Activated CD4-positive, alpha-beta T cell treated with anti-CD3 and anti-CD28 coated beads for 36 hours (primary cell): ENCODE measurements around the gene CNTNAP2. TPM values are rescaled to one million over a fixed set of nuclear protein-coding genes. Genes with fewer than 3 reads are reported as not detected.
"Not testable (repeated sequence)": the region's sequence is repeated elsewhere in the genome, so short reads cannot be mapped to it uniquely, and the experiment has no call there.

Source experiments
- ATAC-seq: fragments of 200-7000 bp; cut with Tn5 transposase; one replicate; pipeline ENCODE4 v1.10.0; 2021; ENCODE audit warnings: mild to moderate bottlenecking, moderate library complexity
- CTCF ChIA-PET: fragments of 350-600 bp; sonication (Branson Sonifier 250); formaldehyde crosslinking; loops from one replicate; lab custom pipeline; 2021; ENCODE audit warnings: antibody characterized with exemption; lab: Charles Lee
- POLR2A ChIA-PET: fragments of 350-600 bp; sonication (Branson Sonifier 250); formaldehyde crosslinking; loops from one replicate; lab custom pipeline; 2021; ENCODE audit warnings: antibody characterized with exemption, inconsistent platforms; lab: Charles Lee
- DNase-seq: peaks from one replicate; pipeline ENCODE4 v3.0.0-alpha.2; 2020
- H3K27ac Mint-ChIP-seq: one replicate; pipeline ENCODE4 v1.8.0; 2021; ENCODE audit warnings: mixed read lengths
- H3K27me3 Mint-ChIP-seq: one replicate; pipeline ENCODE4 v1.8.0; 2021; ENCODE audit warnings: mixed read lengths
- H3K36me3 Mint-ChIP-seq: one replicate; pipeline ENCODE4 v1.8.0; 2021; ENCODE audit warnings: low read depth, mixed read lengths
- H3K4me1 Mint-ChIP-seq: one replicate; pipeline ENCODE4 v1.8.0; 2021; ENCODE audit warnings: mixed read lengths
- H3K4me3 Mint-ChIP-seq: one replicate; pipeline ENCODE4 v1.8.0; 2021; ENCODE audit warnings: mild to moderate bottlenecking, moderate library complexity, mixed read lengths
- H3K9me3 Mint-ChIP-seq: one replicate; pipeline ENCODE4 v1.8.0; 2021; ENCODE audit warnings: low read depth, mixed read lengths
- intact Hi-C, 2 experiments: fragments of 100-400 bp; cut with DNase I in 1 of 2; cut with micrococcal nuclease in 1 of 2; formaldehyde crosslinking; loops; one replicate each; pipeline versions ENCODE4 v1.14.2 to v1.15.1; 2022 to 2024; cut with DNase I, micrococcal nuclease
- total RNA-seq, 2 experiments: library from RNA; stranded (reverse); gene quantifications; one replicate each; pipeline ENCODE4 v1.2.3, GENCODE V29; 2021

CNTNAP2 gene
- total RNA-seq, 2 experiments from 2014 or later = not detected

DNA sequence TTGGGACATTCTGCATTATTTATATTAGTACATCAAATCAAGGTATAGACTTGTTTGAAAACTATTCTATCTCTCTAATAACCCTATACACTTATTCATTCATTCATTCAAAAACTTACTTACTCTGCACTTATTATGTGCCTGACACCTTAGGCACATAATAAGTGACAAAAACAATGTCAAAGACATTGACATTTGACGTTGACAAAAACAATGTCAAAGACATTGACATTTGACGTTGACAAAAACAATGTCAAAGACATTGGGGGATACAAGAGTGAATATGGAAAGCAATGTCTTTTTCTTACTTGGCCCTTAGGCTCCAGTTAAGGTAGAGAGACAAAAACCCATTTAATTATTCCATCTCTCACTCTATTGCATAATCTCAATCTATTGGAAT is 116.0 kb downstream of the CNTNAP2 start:
- Mint-ChIP-seq H3K27me3 (no peaks in the 10 kb centered on the region), H3K36me3 (no peaks in the 10 kb centered on the region), H3K4me1 (no peaks in the 10 kb centered on the region), H3K4me3 (no peak overlapping the region), H3K9me3 (no peaks in the 10 kb centered on the region), H3K27ac (no peak overlapping the region)
- intact Hi-C loops = no loop called here
- CTCF ChIA-PET = no interaction called here
- DNase-seq (no peak), ATAC-seq (no peak)
- POLR2A ChIA-PET = no interaction called here

DNA sequence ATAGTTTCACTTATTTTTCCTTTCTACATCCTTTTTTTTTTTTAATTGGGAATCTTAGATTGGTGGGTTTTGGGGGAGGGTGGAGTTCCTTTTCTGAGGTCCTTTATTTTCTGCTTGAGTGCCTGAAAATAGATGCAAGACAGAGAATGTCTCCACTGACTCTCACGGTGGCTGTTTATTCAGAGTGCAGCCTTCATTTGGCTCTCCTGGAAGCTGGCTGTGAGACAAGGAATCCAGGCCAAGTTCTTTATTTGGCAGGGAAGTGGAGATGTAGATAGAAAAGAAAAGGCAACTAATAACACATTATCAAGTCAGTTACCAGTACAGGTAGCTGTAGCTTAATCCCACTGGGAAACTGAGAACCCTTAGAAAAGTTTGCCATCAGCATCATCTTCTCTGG is 118.6 kb downstream of the CNTNAP2 start:
- DNase-seq (no peak), ATAC-seq (no peak)
- POLR2A ChIA-PET = no interaction called here
- Mint-ChIP-seq H3K27me3 (no peaks in the 10 kb centered on the region), H3K36me3 (no peaks in the 10 kb centered on the region), H3K9me3 (no peaks in the 10 kb centered on the region), H3K4me3 (no peak overlapping the region), H3K27ac (no peak overlapping the region), H3K4me1 (no peaks in the 10 kb centered on the region)
- CTCF ChIA-PET = no interaction called here
- intact Hi-C loops = no loop called here

DNA sequence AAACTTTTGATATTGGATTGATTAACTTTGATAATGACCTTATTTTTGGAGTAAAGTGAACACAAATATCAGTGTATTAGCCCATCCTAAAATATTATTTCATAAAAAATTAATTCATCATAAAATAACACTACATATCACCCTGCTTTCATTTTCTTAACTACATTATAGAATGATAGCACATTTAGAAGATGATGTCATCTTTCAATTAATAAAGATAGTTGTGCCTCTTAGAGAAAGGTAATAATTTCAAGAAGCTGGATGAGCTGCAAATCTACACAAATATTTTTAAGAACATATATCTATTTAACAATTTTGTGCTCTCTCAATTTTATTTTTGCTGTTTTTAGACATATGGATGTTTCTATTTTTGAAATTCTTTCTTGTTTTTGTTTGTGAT is 126.1 kb downstream of the CNTNAP2 start:
- H3K4me3 Mint-ChIP-seq = no peak overlapping the region

DNA sequence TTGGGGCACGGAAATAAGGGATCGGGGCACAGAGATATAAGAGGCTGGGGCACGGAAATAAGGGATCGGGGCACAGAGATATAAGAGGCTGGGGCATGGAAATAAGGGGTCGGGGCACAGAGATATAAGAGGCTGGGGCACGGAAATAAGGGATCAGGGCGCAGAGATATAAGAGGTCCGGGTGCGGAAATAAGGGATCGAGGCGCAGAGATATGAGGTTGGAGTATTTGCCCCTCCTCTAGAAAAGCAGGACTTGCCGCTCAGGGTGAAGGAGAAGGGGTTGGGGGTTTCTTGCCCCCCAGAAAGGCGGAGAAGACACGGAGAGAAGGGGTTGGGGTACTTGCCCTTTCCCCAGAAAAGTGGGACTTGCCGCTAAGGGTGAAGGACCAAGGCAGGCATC is 131.4 kb downstream of the CNTNAP2 start:
- DNase-seq, H3K9me3 Mint-ChIP-seq, H3K27ac Mint-ChIP-seq, H3K36me3 Mint-ChIP-seq, H3K4me1 Mint-ChIP-seq, H3K27me3 Mint-ChIP-seq, ATAC-seq, intact Hi-C loops, H3K4me3 Mint-ChIP-seq, CTCF ChIA-PET, POLR2A ChIA-PET: not testable (repeated sequence)

More for the DNA sequence above, 126.1 kb downstream of the CNTNAP2 start:
- H3K9me3 Mint-ChIP-seq = peaks cover 3% of the 10 kb centered on the region
- ChIA-PET POLR2A (no interaction called here), CTCF (no interaction called here)
- H3K27me3 Mint-ChIP-seq = no peaks in the 10 kb centered on the region
- no peaks in the 10 kb centered on the region for H3K4me1 Mint-ChIP-seq
- DNase-seq (no peak), ATAC-seq (no peak)
- H3K27ac Mint-ChIP-seq = no peak overlapping the region
- intact Hi-C loops = no loop called here
- no peaks in the 10 kb centered on the region for H3K36me3 Mint-ChIP-seq

DNA sequence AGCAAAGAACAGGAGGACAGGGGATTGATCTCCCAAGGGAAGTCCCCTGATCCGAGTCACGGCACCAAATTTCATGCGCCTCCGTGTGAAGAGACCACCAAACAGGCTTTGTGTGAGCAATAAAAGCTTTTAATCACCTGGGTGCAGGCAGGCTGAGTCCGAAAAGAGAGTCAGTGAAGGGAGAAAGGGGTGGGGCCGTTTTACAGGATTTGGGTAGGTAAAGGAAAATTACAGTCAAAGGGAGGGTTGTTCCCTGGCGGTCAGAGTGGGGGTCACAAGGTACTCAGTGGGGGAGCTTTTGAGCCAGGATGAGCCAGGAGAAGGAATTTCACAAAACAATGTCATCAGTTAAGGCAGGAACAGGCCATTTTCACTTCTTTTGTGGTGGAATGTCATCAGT is 132.1 kb downstream of the CNTNAP2 start:
- DNase-seq, H3K27me3 Mint-ChIP-seq, H3K4me1 Mint-ChIP-seq, ATAC-seq, H3K27ac Mint-ChIP-seq, POLR2A ChIA-PET, H3K9me3 Mint-ChIP-seq, CTCF ChIA-PET, H3K36me3 Mint-ChIP-seq, intact Hi-C loops, H3K4me3 Mint-ChIP-seq: not testable (repeated sequence)

DNA sequence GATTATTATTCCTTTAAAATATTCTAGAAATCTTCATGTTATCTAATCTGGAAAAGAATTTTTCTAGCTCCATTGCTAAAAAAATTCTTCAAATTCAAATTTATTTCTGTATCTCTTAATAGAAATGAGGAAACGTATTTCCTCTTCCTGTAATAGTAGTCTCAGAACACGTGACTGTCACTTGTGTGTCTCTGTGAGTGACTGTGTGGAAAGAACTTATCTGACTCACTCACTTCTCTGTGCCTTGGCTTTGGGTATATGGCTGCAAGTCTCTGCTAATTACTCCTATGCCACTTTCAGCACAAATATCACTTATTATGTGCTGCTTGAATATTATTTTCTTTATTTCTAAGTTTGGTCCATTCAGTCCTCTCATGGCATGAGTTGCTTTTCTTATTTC is 132.7 kb downstream of the CNTNAP2 start:
- no peaks in the 10 kb centered on the region for H3K27me3 Mint-ChIP-seq
- ATAC-seq (no peak), DNase-seq (no peak)
- intact Hi-C loops = no loop called here
- no peaks in the 10 kb centered on the region for H3K36me3 Mint-ChIP-seq
- no peak overlapping the region for H3K4me3 Mint-ChIP-seq
- H3K9me3 Mint-ChIP-seq = peaks cover 4% of the 10 kb centered on the region
- POLR2A ChIA-PET = no interaction called here
- H3K27ac Mint-ChIP-seq = no peak overlapping the region
- no peaks in the 10 kb centered on the region for H3K4me1 Mint-ChIP-seq
- CTCF ChIA-PET = no interaction called here

DNA sequence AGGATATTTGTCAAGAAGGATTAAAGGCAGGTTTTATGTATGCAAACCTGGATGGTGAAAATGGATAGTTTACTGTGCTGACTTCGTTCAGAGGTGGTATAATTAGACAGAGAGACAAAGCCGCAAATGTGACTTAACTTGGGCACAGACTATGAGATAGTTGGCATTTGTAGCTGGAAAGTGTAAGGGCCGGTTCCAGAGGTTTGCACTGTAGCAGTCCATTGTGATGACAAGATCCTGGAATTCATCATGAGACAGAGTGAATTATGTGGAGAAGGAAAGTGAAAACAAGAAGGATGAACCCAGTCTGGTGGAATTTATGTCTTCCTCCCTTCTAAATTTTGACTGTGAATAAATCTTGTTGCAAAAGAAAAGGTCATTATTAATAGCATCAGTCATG is 139.0 kb downstream of the CNTNAP2 start:
- Mint-ChIP-seq H3K4me3 (no peak overlapping the region), H3K27ac (no peak overlapping the region), H3K36me3 (no peaks in the 10 kb centered on the region), H3K27me3 (no peaks in the 10 kb centered on the region), H3K9me3 (peaks cover 3% of the 10 kb centered on the region), H3K4me1 (no peaks in the 10 kb centered on the region)
- POLR2A ChIA-PET = no interaction called here
- intact Hi-C loops = no loop called here
- CTCF ChIA-PET = no interaction called here
- no peak for ATAC-seq
- DNase-seq = no peak

DNA sequence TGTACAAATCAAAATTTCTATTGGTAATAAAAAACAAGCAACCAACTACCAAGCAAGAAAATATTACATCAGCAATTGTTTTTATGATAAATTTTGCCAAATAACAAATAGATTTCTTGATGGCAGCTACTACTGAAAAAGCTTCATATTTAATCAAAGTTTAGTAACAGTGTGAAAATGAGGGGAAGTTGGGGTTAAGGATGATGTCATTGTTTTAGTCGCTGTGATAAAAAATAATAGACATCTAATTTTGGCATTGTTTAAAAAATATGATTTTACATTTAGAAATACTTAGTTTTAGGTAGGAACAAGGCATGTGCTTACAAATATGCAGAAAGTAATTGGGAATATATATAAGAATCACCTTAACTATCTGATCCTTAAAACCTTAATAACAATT is 145.9 kb downstream of the CNTNAP2 start:
- no peak for ATAC-seq
- H3K9me3 Mint-ChIP-seq = peaks cover 3% of the 10 kb centered on the region

DNA sequence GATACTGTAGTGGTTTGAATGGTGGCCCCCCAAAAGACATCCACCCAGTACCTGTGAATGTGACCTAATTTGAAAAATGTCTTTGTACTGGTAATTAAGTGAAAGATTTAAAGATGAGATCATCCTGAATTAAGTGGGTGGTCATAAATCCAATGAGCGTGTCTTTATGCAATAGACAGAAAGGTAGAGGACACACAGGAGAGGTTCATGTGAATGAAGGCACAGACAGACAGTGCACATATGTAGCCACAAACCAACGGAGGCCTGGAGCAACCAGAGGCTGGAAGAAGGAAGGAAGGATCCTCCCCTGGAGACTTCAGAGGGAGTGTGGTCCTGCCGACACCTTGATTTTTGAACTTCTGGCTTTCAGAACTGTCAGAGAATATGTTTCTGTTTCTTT is 160.3 kb downstream of the CNTNAP2 start:
- H3K4me1 Mint-ChIP-seq = no peaks in the 10 kb centered on the region
- H3K4me3 Mint-ChIP-seq = no peak overlapping the region
- POLR2A ChIA-PET = no interaction called here

More for the DNA sequence above, 145.9 kb downstream of the CNTNAP2 start:
- Mint-ChIP-seq H3K4me3 (no peak overlapping the region), H3K27me3 (no peaks in the 10 kb centered on the region), H3K4me1 (no peaks in the 10 kb centered on the region), H3K36me3 (no peaks in the 10 kb centered on the region), H3K27ac (no peak overlapping the region)
- CTCF ChIA-PET = interaction anchor here (0.6 kb wide), 1 partner anchor 763 kb away, joined by 4 read pairs; no protein-coding TSS in a partner anchor
- intact Hi-C loops = no loop called here
- no peak for DNase-seq
- POLR2A ChIA-PET = no interaction called here

DNA sequence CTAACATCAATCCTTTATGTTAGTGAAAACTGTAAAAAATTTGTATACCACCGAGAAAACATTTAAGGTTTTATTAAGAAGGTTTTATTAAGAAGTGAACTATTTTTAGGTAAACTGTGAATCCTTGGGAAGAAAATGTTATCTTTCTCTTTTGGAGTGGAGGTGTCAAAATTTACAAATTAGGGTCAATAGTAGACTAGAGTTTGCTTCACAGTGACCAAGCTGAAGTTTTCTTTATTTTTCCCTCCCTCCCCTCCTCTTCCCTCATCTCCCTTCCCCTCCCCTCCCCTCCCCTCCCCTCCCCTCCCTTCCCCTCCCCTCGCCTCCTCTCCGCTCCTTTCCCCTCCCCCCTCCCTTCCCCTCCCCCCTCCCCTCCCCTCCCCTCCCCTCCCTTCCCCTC is 168.8 kb downstream of the CNTNAP2 start:
- CTCF ChIA-PET = no interaction called here
- DNase-seq = no peak
- Mint-ChIP-seq H3K4me3 (no peak overlapping the region), H3K9me3 (no peaks in the 10 kb centered on the region), H3K36me3 (no peaks in the 10 kb centered on the region), H3K27me3 (no peaks in the 10 kb centered on the region), H3K27ac (no peak overlapping the region), H3K4me1 (no peaks in the 10 kb centered on the region)
- intact Hi-C loops = no loop called here
- ATAC-seq = no peak
- POLR2A ChIA-PET = no interaction called here

More for the DNA sequence above, 160.3 kb downstream of the CNTNAP2 start:
- Mint-ChIP-seq H3K9me3 (no peaks in the 10 kb centered on the region), H3K27me3 (no peaks in the 10 kb centered on the region), H3K36me3 (no peaks in the 10 kb centered on the region), H3K27ac (no peak overlapping the region)
- intact Hi-C loops = no loop called here
- CTCF ChIA-PET = interaction anchor here (1.7 kb wide), 1 partner anchor 14 kb away, joined by 4 read pairs; no protein-coding TSS in a partner anchor
- no peak for DNase-seq
- no peak for ATAC-seq

DNA sequence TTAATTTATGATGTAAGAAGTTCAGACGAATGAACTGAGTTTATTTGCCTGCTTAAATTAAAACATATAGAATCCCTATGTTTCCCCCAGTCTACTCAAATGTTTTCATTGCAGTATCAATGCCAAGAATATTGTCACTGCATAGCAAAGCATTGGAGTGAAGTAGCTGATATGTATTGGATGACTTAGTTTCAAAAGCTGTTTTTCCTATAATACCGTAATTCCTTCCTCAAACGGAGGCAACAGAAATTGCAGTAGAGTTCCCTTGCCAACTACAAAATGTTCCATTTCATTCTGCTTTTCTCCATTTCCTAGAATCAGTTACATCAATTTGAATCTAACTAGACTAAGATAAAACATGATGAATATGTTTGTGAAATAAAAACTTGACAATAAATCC is 174.1 kb downstream of the CNTNAP2 start:
- POLR2A ChIA-PET = no interaction called here
- Mint-ChIP-seq H3K4me3 (no peak overlapping the region), H3K27me3 (no peaks in the 10 kb centered on the region), H3K27ac (no peak overlapping the region), H3K4me1 (no peaks in the 10 kb centered on the region), H3K9me3 (no peaks in the 10 kb centered on the region), H3K36me3 (no peaks in the 10 kb centered on the region)
- ATAC-seq = no peak
- CTCF ChIA-PET = interaction anchor here (1.0 to 1.4 kb wide), 2 partner anchors 13 kb away, joined by 3 to 4 read pairs; no protein-coding TSS in a partner anchor
- no peak for DNase-seq
- intact Hi-C loops = loop anchor here in 1 of 2 experiments (10.0 kb wide), 1 partner anchor 266 kb away; no protein-coding TSS in a partner anchor

DNA sequence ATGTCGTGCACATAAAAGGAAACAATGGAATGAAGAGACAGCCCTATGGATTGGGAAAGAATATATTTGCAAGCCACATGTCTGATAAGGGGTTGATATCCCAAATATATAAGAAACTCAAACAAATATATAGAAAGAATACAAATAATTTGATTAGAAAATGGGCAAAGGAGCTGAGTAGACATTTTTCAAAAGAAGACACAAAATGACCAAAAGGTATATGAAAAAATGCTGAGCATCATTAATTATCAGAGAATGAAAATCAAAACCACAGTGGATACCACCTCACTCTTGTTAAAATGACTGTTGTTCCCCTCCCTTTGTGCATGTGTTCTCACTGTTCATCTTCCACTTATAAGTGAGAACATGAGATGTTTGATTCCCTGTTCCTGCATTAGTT is 175.3 kb downstream of the CNTNAP2 start:
- Mint-ChIP-seq H3K4me3 (no peak overlapping the region), H3K27me3 (no peaks in the 10 kb centered on the region), H3K36me3 (no peaks in the 10 kb centered on the region), H3K27ac (no peak overlapping the region), H3K9me3 (no peaks in the 10 kb centered on the region), H3K4me1 (no peaks in the 10 kb centered on the region)
- intact Hi-C loops = loop anchor here in 1 of 2 experiments (10.0 kb wide), 1 partner anchor 267 kb away; no protein-coding TSS in a partner anchor
- POLR2A ChIA-PET = no interaction called here
- ATAC-seq = no peak
- DNase-seq = no peak
- CTCF ChIA-PET = no interaction called here
